ENCODE data around the gene IL2RA. TPM values are rescaled to one million over a fixed set of nuclear protein-coding genes. Genes with fewer than 3 reads are reported as not detected.

Gene IL2RA
- total RNA-seq, 1 experiment from 2014 or later = not detected

DNA sequence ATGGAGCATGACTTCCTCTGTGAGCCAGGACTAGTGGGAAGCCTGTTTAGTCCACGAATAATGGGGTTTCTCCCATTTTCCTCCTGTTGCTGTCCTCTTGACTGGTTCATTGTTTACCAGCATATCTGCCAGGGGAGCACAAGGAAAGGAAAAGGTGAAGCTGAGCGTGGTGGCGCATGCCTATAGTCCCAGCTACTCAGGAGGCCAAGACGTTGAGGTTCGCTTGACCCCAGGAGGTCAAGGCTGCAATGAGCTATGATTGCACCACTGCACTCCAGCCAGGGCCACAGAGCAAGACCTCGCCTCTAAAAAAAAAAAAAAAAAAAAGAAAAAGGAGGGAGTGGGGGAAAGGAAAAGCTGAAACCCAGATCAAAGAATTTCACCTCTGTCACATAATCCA, 5.8 kb upstream of the IL2RA start:
- no peaks in the 10 kb centered on the region for H3K23me2 ChIP-seq (ENCODE audit: insufficient read length, low read depth, low read length, poor library complexity, severe bottlenecking)
- TF ChIP-seq, protein P1, sequence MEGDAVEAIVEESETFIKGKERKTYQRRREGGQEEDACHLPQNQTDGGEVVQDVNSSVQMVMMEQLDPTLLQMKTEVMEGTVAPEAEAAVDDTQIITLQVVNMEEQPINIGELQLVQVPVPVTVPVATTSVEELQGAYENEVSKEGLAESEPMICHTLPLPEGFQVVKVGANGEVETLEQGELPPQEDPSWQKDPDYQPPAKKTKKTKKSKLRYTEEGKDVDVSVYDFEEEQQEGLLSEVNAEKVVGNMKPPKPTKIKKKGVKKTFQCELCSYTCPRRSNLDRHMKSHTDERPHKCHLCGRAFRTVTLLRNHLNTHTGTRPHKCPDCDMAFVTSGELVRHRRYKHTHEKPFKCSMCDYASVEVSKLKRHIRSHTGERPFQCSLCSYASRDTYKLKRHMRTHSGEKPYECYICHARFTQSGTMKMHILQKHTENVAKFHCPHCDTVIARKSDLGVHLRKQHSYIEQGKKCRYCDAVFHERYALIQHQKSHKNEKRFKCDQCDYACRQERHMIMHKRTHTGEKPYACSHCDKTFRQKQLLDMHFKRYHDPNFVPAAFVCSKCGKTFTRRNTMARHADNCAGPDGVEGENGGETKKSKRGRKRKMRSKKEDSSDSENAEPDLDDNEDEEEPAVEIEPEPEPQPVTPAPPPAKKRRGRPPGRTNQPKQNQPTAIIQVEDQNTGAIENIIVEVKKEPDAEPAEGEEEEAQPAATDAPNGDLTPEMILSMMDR (conservative IDR thresholded peaks at IDR 0.05) = no peak
- Mint-ChIP-seq H3K36me3 (ENCODE audit: insufficient read depth in 1 of 3, low read depth in 3 of 3) (no peaks in the 10 kb centered on the region; a peak in 1 of 7 replicates), H3K27ac (peak overlapping the region in 1 of 3 experiments; percentile 31; a peak in 1 of 7 replicates), H3K9me3 (peaks cover 0 to 3% of the 10 kb centered on the region in 2 experiments; a peak in 3 of 5 replicates), H3K4me3 (no peak overlapping the region), H3K27me3 (ENCODE audit: low read depth) (no peaks in the 10 kb centered on the region), H3K4me1 (peaks cover 4 to 6% of the 10 kb centered on the region in 2 experiments)
- no peak overlapping the region for H2BK12ac ChIP-seq (ENCODE audit: insufficient read length, low read depth, low read length)
- no peaks in the 10 kb centered on the region for H3K4me1 ChIP-seq (ENCODE audit: insufficient read depth, low read length)
- H3K23ac ChIP-seq (ENCODE audit: insufficient read length, low read depth, low read length) = no peak overlapping the region
- no peak overlapping the region for H4K8ac ChIP-seq (replicated peaks; ENCODE audit: insufficient read length, low read depth, low read length)
- no peak overlapping the region for H4K91ac ChIP-seq (ENCODE audit: insufficient read length, low read depth, low read length)
- H3K9ac ChIP-seq (ENCODE audit: extremely low read depth, insufficient read length, low read length) = no peak overlapping the region
- no peak overlapping the region for H2BK120ac ChIP-seq (ENCODE audit: low read depth, low read length, poor library complexity, severe bottlenecking)
- H3K9me3 ChIP-seq (ENCODE audit: control insufficient read depth, low read depth, low read length) = no peaks in the 10 kb centered on the region
- H4K20me1 ChIP-seq (ENCODE audit: control insufficient read depth, insufficient read depth, insufficient read length) = no peaks in the 10 kb centered on the region
- H2BK5ac ChIP-seq (ENCODE audit: insufficient read length, low read length) = no peak overlapping the region
- no peak overlapping the region for H3T11ph ChIP-seq (ENCODE audit: low read length)
- H2BK20ac ChIP-seq (ENCODE audit: low read depth, low read length, poor library complexity, severe bottlenecking) = no peak overlapping the region
- H3K4ac ChIP-seq (ENCODE audit: low read depth, low read length) = no peak overlapping the region
- H3K4me2 ChIP-seq (ENCODE audit: insufficient read depth, insufficient read length, low read length) = no peak overlapping the region
- no peak overlapping the region for H2AK5ac ChIP-seq (ENCODE audit: insufficient read length, low read length)
- H3K27ac ChIP-seq (ENCODE audit: insufficient read length, low read depth, low read length) = no peak overlapping the region
- H3K56ac ChIP-seq (ENCODE audit: insufficient read length, low read depth, low read length) = no peak overlapping the region
- H2BK15ac ChIP-seq (ENCODE audit: low read depth, low read length) = no peak overlapping the region
- DNase-seq = no peak
- no CpG with 5 or more reads among the region's 6 CpGs for WGBS (ENCODE audit: extremely low coverage, insufficient read length, low lambda C conversion rate)
- no peaks in the 10 kb centered on the region; the same call in none of the 2 replicates for H3K27me3 ChIP-seq (ENCODE audit: insufficient read depth, low read length)
- no peaks in the 10 kb centered on the region for H3K79me1 ChIP-seq (ENCODE audit: insufficient read depth, low read depth, low read length, poor library complexity, severe bottlenecking)
- H2AFZ ChIP-seq (ENCODE audit: low read length) = no peak overlapping the region
- H4K5ac ChIP-seq (ENCODE audit: insufficient read length, low read depth, low read length) = no peak overlapping the region
- H3K14ac ChIP-seq (ENCODE audit: insufficient read depth, low read length) = no peak overlapping the region
- H3K79me2 ChIP-seq (ENCODE audit: insufficient read depth, low read length) = no peaks in the 10 kb centered on the region
- H3K18ac ChIP-seq (ENCODE audit: insufficient read length, low read depth, low read length) = no peak overlapping the region

Data from H9 (cell line).